Hepatocyte (in vitro differentiated cells): ENCODE results near the gene ZCRB1.

Experiments used
- CTCF ChIP-seq: fragments of 200-600 bp; sonication (generic); IDR thresholded peaks from 2 replicates; pipeline ENCODE4 v1.5.1; 2016; ENCODE audit warnings: antibody characterized with exemption, mild to moderate bottlenecking; ENCODE audit not compliant: poor library complexity
- EZH2 ChIP-seq: fragments of 200-600 bp; sonication (generic); IDR thresholded peaks from 2 replicates; pipeline ENCODE4 v1.6.1; 2016; ENCODE audit warnings: antibody characterized with exemption, mild to moderate bottlenecking, borderline replicate concordance

GRCh38 chr12:42299392-42300308, 26.2 kb downstream of the ZCRB1 start:
- no peak for TF ChIP-seq CTCF
- no peak for TF ChIP-seq EZH2
